KBM-7 (cell line): ENCODE data around the gene CXCL8.

Source experiments
- DNase-seq: peaks from one replicate; pipeline ENCODE4 v3.0.0-alpha.2; 2015
- in situ Hi-C: fragments of 300-500 bp; cut with MboI; formaldehyde crosslinking; loops from 2 replicates; pipeline ENCODE4 v1.14.3; 2020; ENCODE audit warnings: low sequenced_read_pairs, low pct_unique_long_range_greater_than_20kb, mixed read lengths

Gene CXCL8

GRCh38 chr4:73714647-73715046 lies 25.7 kb upstream of the CXCL8 start:
- in situ Hi-C loops: no loop called here
- DNase-seq: no peak

- in situ Hi-C loops: no loop called here
Measured at GRCh38 chr4:73715659-73716058, 24.7 kb upstream of the CXCL8 start.

GRCh38 chr4:73718375-73719373 lies 21.7 kb upstream of the CXCL8 start:
- peak; percentile 31 for DNase-seq
- in situ Hi-C loops: no loop called here

More at GRCh38 chr4:73715659-73716058, 24.7 kb upstream of the CXCL8 start:
- DNase-seq: no peak

DNA sequence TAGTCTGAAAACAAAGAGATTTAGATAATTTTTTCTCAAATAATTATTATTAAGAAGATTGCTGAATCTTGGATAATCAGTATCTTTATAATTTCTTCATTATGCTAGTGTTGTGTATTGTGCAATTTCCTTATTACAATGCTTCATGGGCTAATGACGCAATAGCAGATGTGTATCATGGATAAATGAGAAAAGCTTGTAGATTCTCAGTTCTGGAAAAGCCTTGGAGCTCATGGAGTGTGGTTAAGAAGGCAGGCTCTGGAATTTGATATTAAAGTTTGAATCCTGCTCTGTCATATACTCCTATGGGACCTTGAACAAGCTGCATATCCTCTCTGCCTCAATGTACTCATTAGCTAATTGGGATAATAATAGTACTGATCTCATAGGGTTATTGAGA lies 18.9 kb upstream of the CXCL8 start:
- in situ Hi-C loops: no loop called here
- DNase-seq: no peak

DNA sequence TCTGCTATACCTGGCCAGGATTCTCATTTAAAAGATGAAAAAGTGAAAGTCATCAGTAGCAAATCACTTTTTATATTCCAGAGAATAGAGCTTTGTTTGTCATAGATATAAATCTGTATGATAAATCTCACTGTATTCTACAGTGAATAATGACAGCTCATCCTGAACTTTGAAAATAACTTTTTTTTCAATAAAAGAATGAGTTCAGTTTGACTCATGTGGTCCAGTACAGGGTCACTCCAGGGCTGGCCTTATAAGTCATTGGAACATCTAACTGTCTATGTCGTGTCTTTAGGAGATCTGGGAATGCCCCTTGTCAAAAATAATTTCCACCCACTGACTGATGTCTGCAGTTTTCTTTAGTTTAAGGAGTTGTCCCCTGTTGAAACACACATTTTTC lies 18.5 kb upstream of the CXCL8 start:
- DNase-seq: no peak
- in situ Hi-C loops: no loop called here

DNA sequence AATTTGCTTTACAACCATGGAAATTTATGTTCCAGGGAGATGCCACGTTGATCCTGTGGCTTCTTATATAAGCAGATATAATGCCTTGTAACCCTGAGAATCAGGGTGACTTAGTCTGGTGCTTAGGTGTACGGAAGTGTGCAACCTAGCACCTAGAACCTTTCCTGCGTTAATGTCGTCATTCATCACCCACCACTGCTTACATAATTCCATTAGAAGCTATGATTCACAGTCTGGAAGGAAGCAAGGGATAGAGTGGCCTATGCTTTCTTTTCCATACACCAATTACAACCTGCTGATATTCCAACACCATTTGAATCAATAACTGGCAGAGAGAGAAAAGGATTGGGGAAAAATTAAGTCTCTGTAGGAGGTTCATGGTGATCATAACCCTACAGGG lies 17.3 kb upstream of the CXCL8 start:
- in situ Hi-C loops: no loop called here

GRCh38 chr4:73723928-73724327 lies 16.4 kb upstream of the CXCL8 start:
- no peak for DNase-seq
- in situ Hi-C loops: no loop called here

More for the DNA sequence above, 17.3 kb upstream of the CXCL8 start:
- DNase-seq: no peak

GRCh38 chr4:73725510-73725909 lies 14.9 kb upstream of the CXCL8 start:
- DNase-seq: no peak
- in situ Hi-C loops: no loop called here

DNA sequence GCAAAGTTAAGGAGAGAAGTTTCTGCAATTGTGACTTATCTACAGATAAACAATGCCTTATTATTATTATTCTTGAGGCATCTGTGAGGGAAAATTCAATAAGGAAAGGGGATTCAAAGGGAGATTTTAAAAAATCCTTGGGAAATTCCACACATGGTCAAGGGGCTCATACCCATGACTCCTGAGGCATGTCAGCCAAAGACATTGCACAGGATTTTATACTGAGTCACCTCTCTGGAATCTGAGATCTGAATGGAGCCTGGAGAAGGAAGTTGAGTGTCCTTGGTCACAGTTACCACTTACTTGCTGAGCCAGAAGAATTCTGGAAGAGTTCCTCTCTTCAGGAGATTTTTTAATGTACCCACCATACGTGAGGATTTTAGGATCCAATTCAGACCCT lies 14.4 kb upstream of the CXCL8 start:
- DNase-seq: no peak
- in situ Hi-C loops: no loop called here

GRCh38 chr4:73727685-73728084 lies 12.7 kb upstream of the CXCL8 start:
- no peak for DNase-seq

GRCh38 chr4:73728091-73728741 lies 12.2 kb upstream of the CXCL8 start:
- DNase-seq: no peak
- in situ Hi-C loops: no loop called here

More at GRCh38 chr4:73727685-73728084, 12.7 kb upstream of the CXCL8 start:
- in situ Hi-C loops: no loop called here

- peak; percentile 60 for DNase-seq
- in situ Hi-C loops: no loop called here
Measured at GRCh38 chr4:73729534-73730165, 10.7 kb upstream of the CXCL8 start.

DNA sequence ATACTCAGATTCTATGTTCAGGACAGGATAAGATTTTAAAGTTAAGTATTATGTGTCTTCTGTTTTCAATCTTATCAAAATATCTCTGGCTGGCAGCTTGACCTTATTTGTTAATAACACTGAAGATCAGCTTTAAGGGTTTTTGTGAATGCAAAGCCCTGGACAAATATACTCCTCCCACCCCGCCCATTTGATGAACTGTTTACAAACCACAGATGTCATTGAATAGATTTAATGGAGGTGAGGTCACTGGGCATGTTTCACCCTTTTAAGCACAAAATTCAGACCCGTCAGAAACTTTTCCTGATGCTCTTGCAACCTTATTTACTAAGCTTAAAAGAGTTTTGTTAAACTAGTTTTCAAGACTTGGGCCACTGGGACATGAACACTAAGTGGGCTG lies 10.1 kb upstream of the CXCL8 start:
- in situ Hi-C loops: no loop called here
- no peak for DNase-seq

DNA sequence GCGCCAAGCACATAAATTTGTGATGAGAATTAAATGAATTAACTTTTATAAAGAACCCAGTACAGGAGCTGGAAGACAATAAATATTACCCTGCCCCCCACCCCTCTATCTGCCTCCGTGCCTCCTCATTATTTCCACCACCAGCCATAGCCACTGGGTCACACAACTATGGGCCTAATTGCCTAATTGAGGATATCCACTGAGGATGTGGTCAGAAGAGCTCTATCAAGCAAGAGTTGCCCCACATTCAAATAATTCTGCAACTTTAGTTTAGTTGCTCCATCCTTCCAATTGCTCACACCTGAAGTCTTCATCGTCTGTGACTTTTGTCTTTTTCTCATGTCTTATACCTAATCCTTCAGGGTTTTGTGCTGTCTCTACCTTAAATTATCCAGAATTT lies 9.5 kb upstream of the CXCL8 start:
- in situ Hi-C loops: no loop called here
- no peak for DNase-seq

DNA sequence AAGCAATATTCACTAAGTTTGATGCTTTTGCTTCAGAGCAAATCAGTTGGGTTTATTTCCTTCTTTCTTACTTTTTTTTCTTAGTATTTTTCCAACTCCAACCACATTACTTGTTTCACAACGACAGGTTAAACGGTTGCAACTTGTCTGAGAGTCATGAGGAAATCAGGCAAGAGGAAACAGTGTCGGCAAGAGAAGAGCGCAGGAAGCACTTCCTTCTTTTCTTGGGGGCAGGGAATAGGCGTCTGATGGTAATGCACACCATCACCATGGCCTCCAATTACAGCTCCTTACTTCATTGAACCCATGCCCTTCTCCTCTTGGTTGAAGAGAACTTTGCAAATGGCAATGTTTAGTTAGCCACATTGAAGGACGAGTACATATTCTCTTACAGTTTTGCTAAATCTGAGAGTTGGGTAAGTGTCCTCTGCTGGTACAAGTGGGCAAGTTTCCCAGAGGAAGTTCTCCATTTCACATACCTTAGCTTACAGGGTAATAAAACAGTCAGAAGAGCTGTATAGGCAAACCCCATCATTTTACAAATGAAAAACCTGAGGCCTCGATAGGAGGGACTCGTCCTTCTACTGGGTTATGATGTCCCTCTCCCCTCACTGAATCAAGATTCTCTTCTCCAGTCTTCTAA lies 8.3 kb upstream of the CXCL8 start:
- in situ Hi-C loops: no loop called here

GRCh38 chr4:73732759-73733431 lies 7.5 kb upstream of the CXCL8 start:
- in situ Hi-C loops: no loop called here

More for the DNA sequence above, 8.3 kb upstream of the CXCL8 start:
- DNase-seq: peak; percentile 75

DNA sequence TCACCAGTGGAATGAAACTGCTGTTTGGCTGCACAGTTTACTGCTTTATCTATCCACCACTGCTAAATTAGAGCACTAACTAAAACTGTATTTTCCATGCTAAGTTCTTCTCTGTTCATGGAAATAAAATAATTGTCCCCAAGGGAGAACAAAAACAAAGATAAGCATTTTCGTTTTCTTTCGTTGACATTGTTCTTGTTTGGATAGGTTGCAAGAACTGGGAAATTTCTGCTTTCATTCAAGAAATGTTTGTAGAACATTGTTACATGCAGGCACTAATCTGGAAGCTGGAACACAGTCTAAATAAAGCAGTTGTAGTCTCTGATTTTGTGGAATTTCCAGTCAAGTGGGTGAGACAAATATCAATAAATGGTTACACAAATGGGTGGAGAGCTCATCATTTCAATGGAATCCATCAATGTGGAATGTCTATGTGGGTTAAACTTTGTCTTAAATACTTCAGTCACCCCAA lies 5.8 kb upstream of the CXCL8 start:
- in situ Hi-C loops: no loop called here
- no peak for DNase-seq

More at GRCh38 chr4:73732759-73733431, 7.5 kb upstream of the CXCL8 start:
- no peak for DNase-seq

- DNase-seq: peak; percentile 87
- in situ Hi-C loops: no loop called here
Measured at GRCh38 chr4:73735231-73735630, 5.1 kb upstream of the CXCL8 start.
